Sciatic nerve (tissue), 2 donors: ENCODE data around the gene OSBPL3. TPM values are rescaled to one million over a fixed set of nuclear protein-coding genes. Genes with fewer than 3 reads are reported as not detected.

ENCODE experiments used
- ATAC-seq: fragments of 200-7000 bp; cut with Tn5 transposase; one replicate; pipeline ENCODE4 v1.9.1; 2020; ENCODE audit warnings: mild to moderate bottlenecking, moderate library complexity
- DNase-seq: peaks from one replicate; pipeline ENCODE4 v3.0.0-alpha.2; 2020; ENCODE audit warnings: low spot score
- intact Hi-C: fragments of 100-400 bp; cut with DNase I; formaldehyde crosslinking; loops from one replicate; pipeline ENCODE4 v1.14.2; 2022
- total RNA-seq: library from RNA; stranded (reverse); fragmentation: NEBNext Ultra II Directional; extraction: Animal tissue kit (Norgen Biotek cat#: 25700); gene quantifications from one replicate; pipeline ENCODE4 v1.2.1, GENCODE V29; 2021
- donor health status: DM: no; HTN: no; CAD: no.
- donor health status: DM: no; HTN: no; CAD: no.

OSBPL3 gene
- total RNA-seq, 1 donor from 2014 or later = 11.0 TPM

DNA sequence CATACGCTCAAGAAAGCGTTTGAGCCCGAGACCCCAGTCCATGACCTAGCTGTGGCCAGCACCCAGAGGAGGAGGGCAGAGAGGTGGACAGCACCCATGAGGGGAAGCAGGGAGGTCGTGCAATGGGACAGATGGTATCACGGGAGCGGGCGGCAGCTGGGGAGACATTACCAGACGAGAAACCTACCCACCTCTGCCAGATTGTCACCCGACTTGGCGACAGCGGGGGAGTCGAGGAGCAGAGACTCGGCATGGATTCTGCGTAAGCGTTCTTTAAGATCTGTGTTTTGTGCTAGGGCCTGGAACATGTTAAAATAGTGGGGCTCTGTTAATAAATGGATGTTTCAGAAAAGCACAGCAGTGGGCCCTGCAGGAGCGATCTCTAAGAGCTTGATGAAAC, 131.1 kb downstream of the OSBPL3 start:
- ATAC-seq (no peak), DNase-seq (no peak)
- intact Hi-C loops = no loop called here

GRCh38 chr7:24847754-24848153, 132.2 kb downstream of the OSBPL3 start:
- ATAC-seq (no peak), DNase-seq (no peak)
- intact Hi-C loops = no loop called here

DNA sequence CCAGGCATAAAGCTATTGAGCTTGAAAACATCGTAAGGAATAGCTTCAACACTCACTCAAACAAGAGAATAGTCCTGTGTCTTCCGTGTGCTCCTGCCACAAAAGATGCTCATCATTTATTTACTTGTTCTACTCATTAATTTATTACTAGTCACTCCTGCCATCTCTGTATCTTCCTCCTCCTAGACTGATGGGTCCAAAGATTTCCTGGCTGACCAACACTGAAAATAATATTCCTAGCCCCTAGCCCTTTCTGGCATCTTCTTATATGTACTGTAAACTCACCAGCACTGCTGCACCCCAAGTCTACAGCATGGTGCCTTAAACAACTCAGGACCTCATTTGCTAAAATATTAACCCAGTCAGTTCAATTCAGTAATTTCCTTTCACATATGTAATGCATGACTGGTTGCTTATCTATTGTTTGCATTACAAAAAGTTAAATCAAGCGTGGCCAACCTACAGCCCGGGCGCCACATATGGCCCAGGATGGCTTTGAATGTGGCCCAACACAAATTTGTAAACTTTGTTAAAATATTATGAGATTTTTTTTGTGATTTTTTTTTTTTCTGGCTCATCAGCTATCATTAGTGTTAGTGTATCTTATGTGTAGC, 136.1 kb downstream of the OSBPL3 start:
- no peak for ATAC-seq
- no peak for DNase-seq
- intact Hi-C loops = no loop called here

- no peak for DNase-seq
- intact Hi-C loops = no loop called here
- ATAC-seq = no peak
These were observed 137.3 kb downstream of the OSBPL3 start for GRCh38 chr7:24842449-24843241.

DNA sequence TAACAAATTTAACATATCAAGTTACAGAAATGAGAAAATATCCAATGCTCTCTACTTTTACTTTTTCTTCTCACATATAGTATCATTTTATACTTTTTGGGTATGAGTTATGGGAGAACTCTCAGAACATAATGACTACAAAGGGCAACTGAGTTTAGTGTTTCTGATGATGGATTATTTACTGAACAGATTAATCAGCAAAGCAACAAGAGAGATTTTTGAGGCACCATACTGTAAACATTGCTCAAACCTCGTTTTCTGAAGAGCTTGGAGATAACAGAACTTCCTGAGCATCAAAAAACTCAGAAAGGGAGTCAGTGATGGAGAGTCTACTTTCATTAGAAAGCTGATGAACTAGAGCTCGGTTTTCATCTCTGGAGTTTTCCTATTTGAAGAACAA, 137.9 kb downstream of the OSBPL3 start:
- no peak for ATAC-seq
- DNase-seq = no peak
- intact Hi-C loops = no loop called here

DNA sequence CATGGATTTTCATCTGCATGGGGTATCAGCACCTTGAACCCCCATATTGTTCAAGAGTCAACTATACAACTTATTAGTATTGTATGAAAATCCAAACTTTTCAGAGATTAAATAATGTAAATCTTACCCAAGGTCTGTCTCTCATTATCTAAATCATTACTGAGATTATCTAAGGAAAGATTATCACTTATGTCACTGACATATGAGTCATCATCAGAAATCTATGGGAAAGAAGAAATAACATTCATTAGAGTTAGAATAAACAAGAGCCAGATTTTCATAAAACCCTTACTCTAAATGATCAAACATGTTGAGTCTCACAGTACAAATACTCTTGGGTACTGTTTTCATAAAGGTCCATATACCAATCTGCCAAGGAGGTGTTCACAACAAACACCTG, 139.4 kb downstream of the OSBPL3 start:
- intact Hi-C loops = no loop called here
- DNase-seq (no peak), ATAC-seq (no peak)

GRCh38 chr7:24836084-24836483, 143.9 kb downstream of the OSBPL3 start:
- ATAC-seq = no peak
- no peak for DNase-seq
- intact Hi-C loops = no loop called here

DNA sequence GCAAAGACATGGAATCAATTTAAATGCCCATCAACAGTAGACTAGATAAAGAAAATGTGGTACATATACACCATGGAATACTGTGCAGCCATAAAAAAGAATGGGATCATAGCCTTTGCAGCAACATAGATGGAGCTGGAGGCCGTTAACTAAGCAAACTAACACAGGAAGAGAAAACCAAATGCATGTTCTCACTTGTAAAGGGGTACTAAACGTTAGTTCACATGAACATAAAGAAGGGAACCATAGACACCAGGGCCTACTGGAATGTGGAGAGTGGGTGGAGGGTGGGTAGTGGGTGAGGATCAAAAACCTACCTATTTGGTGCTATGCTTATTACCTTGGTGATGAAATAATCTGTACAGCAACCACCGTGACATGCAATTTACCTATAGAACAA, 144.3 kb downstream of the OSBPL3 start:
- DNase-seq (no peak), ATAC-seq (no peak)
- intact Hi-C loops = no loop called here

- intact Hi-C loops = no loop called here
- DNase-seq (no peak), ATAC-seq (peak; percentile 65)
These were observed 145.7 kb downstream of the OSBPL3 start for GRCh38 chr7:24834128-24834798.

GRCh38 chr7:24833549-24833948, 146.4 kb downstream of the OSBPL3 start:
- peak; percentile 40 for ATAC-seq
- no peak for DNase-seq
- intact Hi-C loops = no loop called here

GRCh38 chr7:24831240-24831639, 148.7 kb downstream of the OSBPL3 start:
- no peak for ATAC-seq
- intact Hi-C loops = no loop called here
- DNase-seq = no peak

DNA sequence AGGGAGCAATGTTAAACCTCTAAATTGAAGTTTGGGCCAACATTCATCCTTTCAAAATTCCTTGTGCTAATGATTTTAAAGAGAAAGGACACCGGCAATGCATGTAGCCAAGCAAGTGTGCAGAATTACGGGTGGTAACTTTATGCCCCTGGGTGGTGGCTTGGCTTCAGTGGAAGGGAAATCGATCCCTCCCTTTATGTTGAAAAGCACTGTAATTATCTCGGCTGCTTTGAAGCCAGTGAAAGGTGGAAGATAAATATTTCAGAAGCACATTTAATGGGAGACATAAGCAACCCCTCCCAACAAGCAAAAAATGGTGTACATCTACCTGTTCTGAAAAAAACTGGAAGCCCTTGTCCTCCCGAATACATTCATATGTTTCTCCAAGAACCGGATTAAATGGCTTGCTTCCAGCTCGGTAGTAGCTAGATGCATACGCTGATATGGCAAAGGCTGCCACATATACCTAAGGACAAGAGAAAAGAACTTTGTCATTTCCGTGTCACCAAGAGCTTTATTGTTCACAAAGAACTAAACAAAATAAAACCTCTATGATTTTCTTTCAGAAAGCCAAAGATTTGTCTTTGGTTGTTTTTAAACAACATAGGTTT, 149.4 kb downstream of the OSBPL3 start:
- DNase-seq (no peak), ATAC-seq (no peak)
- intact Hi-C loops = no loop called here

GRCh38 chr7:24829787-24830186, 150.2 kb downstream of the OSBPL3 start:
- intact Hi-C loops = no loop called here
- no peak for DNase-seq
- no peak for ATAC-seq

- ATAC-seq (no peak), DNase-seq (no peak)
- intact Hi-C loops = no loop called here
These were observed 150.9 kb downstream of the OSBPL3 start for GRCh38 chr7:24828891-24829661.

GRCh38 chr7:24827589-24827988, 152.4 kb downstream of the OSBPL3 start:
- no peak for ATAC-seq
- intact Hi-C loops = no loop called here
- DNase-seq = no peak

DNA sequence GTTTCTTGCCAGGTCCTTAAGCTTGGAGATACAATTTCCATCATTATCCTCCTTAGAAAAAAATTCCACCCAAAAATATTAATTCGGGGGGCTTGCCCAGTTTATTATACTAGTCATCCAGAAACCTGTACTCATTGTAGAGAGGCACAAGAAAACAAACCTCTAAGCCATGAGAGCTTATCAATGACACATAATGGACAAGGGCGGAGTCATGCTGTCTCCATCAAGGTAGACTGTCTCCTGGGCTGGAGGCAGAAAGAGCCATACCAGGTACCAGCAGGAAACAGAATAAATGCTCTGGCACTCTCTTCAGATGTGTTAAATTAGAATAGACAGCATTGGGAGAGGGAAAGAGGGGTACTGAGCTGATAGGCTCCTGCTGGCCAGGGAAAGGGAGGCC, 153.0 kb downstream of the OSBPL3 start:
- ATAC-seq (no peak), DNase-seq (no peak)
- intact Hi-C loops = no loop called here

DNA sequence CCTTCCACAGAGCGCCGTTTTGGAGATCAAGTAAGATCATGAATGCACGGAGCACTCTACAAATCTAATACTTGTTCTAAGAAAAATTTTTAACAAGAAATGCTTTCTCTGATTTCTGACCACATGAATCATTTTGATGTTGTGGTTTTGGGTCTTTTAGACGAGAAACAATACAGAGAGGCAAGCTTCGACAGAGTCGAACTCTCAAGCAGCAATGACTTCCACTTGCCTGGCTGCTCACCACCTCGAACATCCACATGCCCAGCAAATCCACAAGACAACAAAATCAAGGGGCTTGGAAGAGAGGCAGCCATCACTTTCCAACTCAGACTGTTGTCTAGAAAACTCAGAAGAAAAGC, 153.3 kb downstream of the OSBPL3 start:
- no peak for DNase-seq
- ATAC-seq = no peak
- intact Hi-C loops = no loop called here

DNA sequence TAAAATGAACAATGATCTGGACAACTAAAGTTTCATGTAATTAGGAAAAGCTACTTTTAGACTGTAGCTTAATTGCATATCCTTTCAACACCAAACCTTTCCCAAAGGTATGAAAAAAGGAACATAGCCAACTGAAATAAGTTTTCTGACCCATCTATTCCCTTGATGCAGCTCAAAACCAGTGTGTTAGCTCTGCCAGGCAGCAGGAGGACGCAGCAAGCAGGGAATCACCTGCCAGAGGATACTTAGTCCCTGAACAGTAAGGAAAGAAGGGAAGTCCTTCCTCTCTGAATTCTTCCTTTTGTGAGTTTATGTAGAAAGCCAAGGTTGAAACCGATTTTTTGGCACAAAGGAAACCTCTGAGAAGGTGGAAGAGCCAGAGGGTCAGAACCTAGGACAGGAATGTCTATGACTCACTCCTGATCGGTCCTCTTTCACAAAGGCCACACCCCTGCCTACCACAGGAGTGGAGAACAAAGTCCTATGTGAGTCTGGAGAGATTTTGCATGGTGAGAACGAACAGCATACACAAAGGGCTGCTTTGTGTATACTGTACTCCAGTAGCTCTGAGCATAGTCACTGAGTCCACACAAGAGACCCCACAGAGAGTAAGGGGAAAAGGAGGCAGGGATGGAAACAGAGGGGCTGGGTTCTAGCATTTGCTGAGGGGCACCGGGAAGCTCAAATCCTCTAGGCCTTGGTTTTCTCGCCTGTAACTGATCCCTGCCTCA, 153.9 kb downstream of the OSBPL3 start:
- DNase-seq = no peak
- peak; percentile 69 for ATAC-seq
- intact Hi-C loops = no loop called here

GRCh38 chr7:24825381-24825794, 154.6 kb downstream of the OSBPL3 start:
- intact Hi-C loops = no loop called here
- ATAC-seq (no peak), DNase-seq (no peak)
